H9 (cell line): Measurements from ENCODE around the gene TANK. TPM values are rescaled to one million over a fixed set of nuclear protein-coding genes. Genes with fewer than 3 reads are reported as not detected.

Experiments used
- DNase-seq: peaks from one replicate; pipeline ENCODE4 v3.0.0-alpha.2; 2017
- H2AFZ ChIP-seq: one replicate; pipeline ENCODE4 v1.6.1; 2013; ENCODE audit warnings: mild to moderate bottlenecking, low read length, control low read depth, moderate library complexity
- H2AK5ac ChIP-seq: 2 replicates; pipeline ENCODE4 v1.6.1; 2013; ENCODE audit warnings: low read length, control low read depth, mixed read lengths; ENCODE audit not compliant: insufficient read length
- H2BK120ac ChIP-seq: one replicate; pipeline ENCODE4 v1.6.1; 2013; ENCODE audit warnings: low read depth, mild to moderate bottlenecking, low read length, control low read depth, inconsistent platforms; ENCODE audit not compliant: poor library complexity, severe bottlenecking
- H2BK12ac ChIP-seq: 2 replicates; pipeline ENCODE4 v1.6.1; 2013; ENCODE audit warnings: low read length, control low read depth, mixed read lengths, low read depth; ENCODE audit not compliant: insufficient read length
- H2BK15ac ChIP-seq: 2 replicates; pipeline ENCODE4 v1.6.1; 2013; ENCODE audit warnings: low read depth, low read length, control low read depth
- H2BK20ac ChIP-seq: one replicate; pipeline ENCODE4 v1.6.1; 2013; ENCODE audit warnings: low read depth, mild to moderate bottlenecking, low read length, control low read depth, inconsistent platforms; ENCODE audit not compliant: poor library complexity, severe bottlenecking
- H2BK5ac ChIP-seq: 2 replicates; pipeline ENCODE4 v1.6.1; 2013; ENCODE audit warnings: low read length, control low read depth, mixed read lengths; ENCODE audit not compliant: insufficient read length
- H3K14ac ChIP-seq: 2 replicates; pipeline ENCODE4 v1.6.1; 2013; ENCODE audit warnings: low read length, control low read depth; ENCODE audit not compliant: insufficient read depth
- H3K18ac ChIP-seq: 2 replicates; pipeline ENCODE4 v1.6.1; 2013; ENCODE audit warnings: low read depth, mild to moderate bottlenecking, mixed read lengths, low read length, control low read depth; ENCODE audit not compliant: insufficient read length
- H3K23ac ChIP-seq: 2 replicates; pipeline ENCODE4 v1.6.1; 2013; ENCODE audit warnings: low read length, control low read depth, mixed read lengths, low read depth; ENCODE audit not compliant: insufficient read length
- H3K23me2 ChIP-seq: 2 replicates; pipeline ENCODE4 v1.6.1; 2013; ENCODE audit warnings: low read depth, mild to moderate bottlenecking, mixed read lengths, low read length, control low read depth; ENCODE audit not compliant: insufficient read length, poor library complexity, severe bottlenecking
- H3K27ac ChIP-seq: 2 replicates; pipeline ENCODE4 v1.5.1; 2013; ENCODE audit warnings: low read length, control low read depth, mixed read lengths, low read depth; ENCODE audit not compliant: insufficient read length
- H3K27me3 ChIP-seq: 2 replicates; pipeline ENCODE4 v1.6.1; 2013; ENCODE audit warnings: low read length, control low read depth, inconsistent platforms; ENCODE audit not compliant: insufficient read depth
- H3K4ac ChIP-seq: 2 replicates; pipeline ENCODE4 v1.6.1; 2013; ENCODE audit warnings: low read depth, mild to moderate bottlenecking, control low read depth, inconsistent platforms, low read length, moderate library complexity
- H3K4me1 ChIP-seq: 2 replicates; pipeline ENCODE4 v1.6.1; 2013; ENCODE audit warnings: low read length, control low read depth, inconsistent platforms; ENCODE audit not compliant: insufficient read depth
- H3K4me2 ChIP-seq: 2 replicates; pipeline ENCODE4 v1.6.1; 2013; ENCODE audit warnings: low read length, control low read depth, mixed read lengths; ENCODE audit not compliant: insufficient read length, insufficient read depth
- H3K56ac ChIP-seq: 2 replicates; pipeline ENCODE4 v1.6.1; 2013; ENCODE audit warnings: low read depth, mild to moderate bottlenecking, mixed read lengths, low read length, control low read depth; ENCODE audit not compliant: insufficient read length
- H3K79me1 ChIP-seq: 2 replicates; pipeline ENCODE4 v1.6.1; 2013; ENCODE audit warnings: low read depth, mild to moderate bottlenecking, moderate library complexity, low read length, control low read depth, inconsistent platforms; ENCODE audit not compliant: insufficient read depth, poor library complexity, severe bottlenecking
- H3K79me2 ChIP-seq: 2 replicates; pipeline ENCODE4 v1.6.1; 2013; ENCODE audit warnings: low read length, control low read depth, inconsistent platforms; ENCODE audit not compliant: insufficient read depth
- H3K9ac ChIP-seq: 2 replicates; pipeline ENCODE4 v1.6.1; 2013; ENCODE audit warnings: low read length, control low read depth, mixed read lengths; ENCODE audit not compliant: insufficient read length; ENCODE audit errors: extremely low read depth
- H3K9me3 ChIP-seq: one replicate; pipeline ENCODE4 v1.6.1; 2013; ENCODE audit warnings: low read depth, low read length, inconsistent platforms; ENCODE audit not compliant: control insufficient read depth
- H3T11ph ChIP-seq: one replicate; pipeline ENCODE4 v1.6.1; 2013; ENCODE audit warnings: mild to moderate bottlenecking, low read length, control low read depth, inconsistent platforms
- H4K20me1 ChIP-seq: one replicate; pipeline ENCODE4 v1.6.1; 2013; ENCODE audit not compliant: control insufficient read depth, insufficient read length, insufficient read depth
- H4K5ac ChIP-seq: 2 replicates; pipeline ENCODE4 v1.6.1; 2013; ENCODE audit warnings: low read depth, mild to moderate bottlenecking, mixed read lengths, low read length, control low read depth; ENCODE audit not compliant: insufficient read length
- H4K8ac ChIP-seq: replicated peaks from 2 replicates; pipeline ENCODE4 v1.6.1; 2013; ENCODE audit warnings: low read length, control low read depth, mixed read lengths, low read depth; ENCODE audit not compliant: insufficient read length
- H4K91ac ChIP-seq: 2 replicates; pipeline ENCODE4 v1.6.1; 2013; ENCODE audit warnings: low read depth, mild to moderate bottlenecking, moderate library complexity, mixed read lengths, low read length, control low read depth; ENCODE audit not compliant: insufficient read length
- H3K27ac Mint-ChIP-seq, 3 experiments: 2 replicates in 2 of 3; 3 replicates in 1 of 3; pipeline ENCODE4 v1.8.0; 2020 to 2021; ENCODE audit warnings: mixed read lengths in 3 of 3, mild to moderate bottlenecking in 1 of 3, moderate library complexity in 1 of 3
- H3K27me3 Mint-ChIP-seq: 2 replicates; pipeline ENCODE4 v1.8.0; 2021; ENCODE audit warnings: low read depth, mild to moderate bottlenecking, moderate library complexity, mixed read lengths
- H3K36me3 Mint-ChIP-seq, 3 experiments: 2 replicates in 2 of 3; 3 replicates in 1 of 3; pipeline ENCODE4 v1.8.0; 2020 to 2021; ENCODE audit warnings: low read depth in 3 of 3, mixed read lengths in 3 of 3; ENCODE audit not compliant: insufficient read depth in 1 of 3
- H3K4me1 Mint-ChIP-seq, 2 experiments: 2 replicates each; pipeline ENCODE4 v1.8.0; 2020; ENCODE audit warnings: mixed read lengths in 2 of 2
- H3K4me3 Mint-ChIP-seq, 2 experiments: 2 replicates in 1 of 2; 3 replicates in 1 of 2; pipeline ENCODE4 v1.8.0; 2020 to 2021; ENCODE audit warnings: mild to moderate bottlenecking in 2 of 2, mixed read lengths in 2 of 2, moderate library complexity in 1 of 2
- H3K9me3 Mint-ChIP-seq, 2 experiments: 2 replicates in 1 of 2; 3 replicates in 1 of 2; pipeline ENCODE4 v1.8.0; 2020; ENCODE audit warnings: mild to moderate bottlenecking in 2 of 2, mixed read lengths in 2 of 2, moderate library complexity in 1 of 2
- WGBS: extraction: QIAGEN DNeasy Blood & Tissue Kit; methylation state at CpG from one replicate; pipeline ENCODE4 v1.1.7; 2013; ENCODE audit warnings: missing lambda C conversion rate, low lambda C conversion rate, mixed read lengths; ENCODE audit not compliant: insufficient read length; ENCODE audit errors: extremely low coverage; 5-methylcytosine and 5-hydroxymethylcytosine counted together
- total RNA-seq: library from RNA; stranded (reverse); gene quantifications from 2 replicates; pipeline ENCODE4 v1.2.1, GENCODE V29; 2021
- TF ChIP-seq, protein P1 (sequence below): fragments of 200-600 bp; sonication (generic); conservative IDR thresholded peaks from 3 replicates; pipeline ENCODE4 v1.8.0; 2021; ENCODE audit warnings: antibody characterized with exemption, mild to moderate bottlenecking

Gene TANK
- total RNA-seq, 1 experiment from 2014 or later, result 23.9 TPM

DNA sequence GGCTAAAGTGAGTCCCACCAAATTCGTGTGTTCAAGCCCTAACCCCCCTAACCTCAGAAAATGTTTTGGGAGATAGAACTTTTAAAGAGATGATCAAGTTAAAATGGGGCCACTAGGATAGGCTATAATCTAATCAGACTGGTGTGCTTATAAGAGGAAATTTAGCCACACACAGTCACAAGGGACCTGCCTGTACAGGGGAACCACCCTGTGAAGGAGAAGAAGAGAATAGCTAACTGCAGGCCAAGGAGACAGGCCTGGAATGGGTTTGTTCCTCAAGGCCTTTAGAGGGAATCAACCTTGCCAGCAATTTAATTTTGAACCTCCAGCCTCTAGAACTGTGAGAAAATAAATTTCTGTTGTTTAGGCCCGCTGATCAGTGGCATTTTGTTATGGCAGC is 36.0 kb upstream of the TANK start:
- Histone ChIP-seq H3K4me1 (peaks cover 4% of the 10 kb centered on the region), H3K4ac (no peak overlapping the region), H4K5ac (no peak overlapping the region), H3K9ac (no peak overlapping the region), H2AK5ac (no peak overlapping the region), H4K20me1 (no peaks in the 10 kb centered on the region), H3K23ac (no peak overlapping the region), H3K79me1 (no peaks in the 10 kb centered on the region), H2AFZ (no peak overlapping the region), H3K56ac (no peak overlapping the region), H2BK12ac (no peak overlapping the region), H3K79me2 (no peaks in the 10 kb centered on the region), H3K27ac (no peak overlapping the region), H3K4me2 (no peak overlapping the region), H3K27me3 (no peaks in the 10 kb centered on the region), H3K14ac (no peak overlapping the region), H2BK15ac (no peak overlapping the region), H3K9me3 (no peaks in the 10 kb centered on the region), H4K8ac (no peak overlapping the region), H3K23me2 (no peaks in the 10 kb centered on the region), H3K18ac (no peak overlapping the region), H3T11ph (no peak overlapping the region), H2BK5ac (no peak overlapping the region), H4K91ac (no peak overlapping the region), H2BK20ac (no peak overlapping the region), H2BK120ac (no peak overlapping the region)
- peaks cover 21 to 23% of the 10 kb centered on the region in 2 experiments for H3K4me1 Mint-ChIP-seq
- no peak overlapping the region for H3K27ac Mint-ChIP-seq
- no peak for DNase-seq
- TF ChIP-seq, protein P1, sequence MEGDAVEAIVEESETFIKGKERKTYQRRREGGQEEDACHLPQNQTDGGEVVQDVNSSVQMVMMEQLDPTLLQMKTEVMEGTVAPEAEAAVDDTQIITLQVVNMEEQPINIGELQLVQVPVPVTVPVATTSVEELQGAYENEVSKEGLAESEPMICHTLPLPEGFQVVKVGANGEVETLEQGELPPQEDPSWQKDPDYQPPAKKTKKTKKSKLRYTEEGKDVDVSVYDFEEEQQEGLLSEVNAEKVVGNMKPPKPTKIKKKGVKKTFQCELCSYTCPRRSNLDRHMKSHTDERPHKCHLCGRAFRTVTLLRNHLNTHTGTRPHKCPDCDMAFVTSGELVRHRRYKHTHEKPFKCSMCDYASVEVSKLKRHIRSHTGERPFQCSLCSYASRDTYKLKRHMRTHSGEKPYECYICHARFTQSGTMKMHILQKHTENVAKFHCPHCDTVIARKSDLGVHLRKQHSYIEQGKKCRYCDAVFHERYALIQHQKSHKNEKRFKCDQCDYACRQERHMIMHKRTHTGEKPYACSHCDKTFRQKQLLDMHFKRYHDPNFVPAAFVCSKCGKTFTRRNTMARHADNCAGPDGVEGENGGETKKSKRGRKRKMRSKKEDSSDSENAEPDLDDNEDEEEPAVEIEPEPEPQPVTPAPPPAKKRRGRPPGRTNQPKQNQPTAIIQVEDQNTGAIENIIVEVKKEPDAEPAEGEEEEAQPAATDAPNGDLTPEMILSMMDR, result no peak
- no peaks in the 10 kb centered on the region for H3K9me3 Mint-ChIP-seq
- H3K36me3 Mint-ChIP-seq, result no peaks in the 10 kb centered on the region
- WGBS, result no CpG with 5 or more reads among the region's 2 CpGs
- no peak overlapping the region for H3K4me3 Mint-ChIP-seq
- no peaks in the 10 kb centered on the region for H3K27me3 Mint-ChIP-seq
